SJSA1 (cell line): ENCODE results near the gene ATP5F1E. TPM values are rescaled to one million over a fixed set of nuclear protein-coding genes. Genes with fewer than 3 reads are reported as not detected.

Experiments
- DNase-seq, 2 experiments: peaks; one replicate each; pipeline ENCODE4 v3.0.0-alpha.2; 2015 to 2020; ENCODE audit warnings: low spot score in 2 of 2, low read depth in 1 of 2
- H3K27ac ChIP-seq: fragments of 250-450 bp; sonication (Bioruptor Pico); 2 replicates; pipeline ENCODE4 v1.5.1; 2020; ENCODE audit warnings: mild to moderate bottlenecking, moderate library complexity
- H3K27me3 ChIP-seq: fragments of 250-450 bp; sonication (Bioruptor Pico); replicated peaks from 2 replicates; pipeline ENCODE4 v1.5.1; 2020; ENCODE audit warnings: mild to moderate bottlenecking, moderate library complexity
- H3K36me3 ChIP-seq: fragments of 250-450 bp; sonication (Bioruptor Pico); 2 replicates; pipeline ENCODE4 v1.5.1; 2020; ENCODE audit warnings: mild to moderate bottlenecking
- H3K4me1 ChIP-seq: fragments of 250-450 bp; sonication (Bioruptor Pico); replicated peaks from 2 replicates; pipeline ENCODE4 v1.6.1; 2021; ENCODE audit warnings: mild to moderate bottlenecking
- H3K4me3 ChIP-seq: fragments of 250-450 bp; sonication (Bioruptor Pico); 2 replicates; pipeline ENCODE4 v1.5.1; 2020; ENCODE audit warnings: mild to moderate bottlenecking
- H3K9me3 ChIP-seq: fragments of 250-450 bp; sonication (Bioruptor Pico); replicated peaks from 2 replicates; pipeline ENCODE4 v1.5.1; 2020; ENCODE audit warnings: mild to moderate bottlenecking
- total RNA-seq: library from RNA; depleted of rRNA; stranded (reverse); fragments of >200 nt; shearing (Covaris generic); gene quantifications from 2 replicates; pipeline ENCODE4 v1.2.3, GENCODE V29; 2014; rRNA removed

Gene ATP5F1E
- 47.4 and 48.4 TPM in 2 replicates for total RNA-seq

DNA sequence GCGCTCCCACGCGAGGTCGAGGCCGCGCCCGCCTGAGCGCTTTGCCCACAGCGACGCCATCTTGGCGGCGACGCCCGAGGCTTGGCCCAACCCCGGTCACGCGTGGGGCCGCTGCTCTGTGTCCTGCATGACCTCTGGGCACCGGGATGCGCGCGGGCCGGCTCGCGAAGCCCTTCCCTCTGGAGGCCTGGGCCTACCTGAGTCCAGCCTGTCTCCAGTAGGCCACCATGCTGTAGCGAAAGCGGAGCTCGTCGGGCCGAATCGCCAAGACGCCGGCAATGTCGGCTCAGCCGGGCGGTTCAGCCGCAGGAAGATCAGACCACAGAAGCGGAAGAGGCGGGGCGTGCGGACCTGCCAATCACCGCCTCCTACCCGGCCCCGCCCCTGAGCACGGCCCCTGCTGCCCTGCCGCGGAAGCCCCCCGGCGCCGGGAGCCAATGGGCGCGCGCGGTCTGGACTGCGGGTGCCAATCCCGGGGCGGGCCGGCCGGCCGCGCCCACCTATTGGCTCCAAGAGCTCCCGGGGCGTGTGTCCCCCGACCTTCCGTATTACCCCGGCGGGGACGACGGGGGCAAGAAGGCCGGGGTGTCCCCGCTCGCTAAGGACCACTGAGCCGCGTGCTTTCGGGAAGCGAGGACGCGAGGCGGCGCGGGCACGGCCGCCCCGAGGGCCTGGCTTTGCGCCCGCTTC, at the start of gene ATP5F1E:
Gene ATP5F1E, minus strand, starts transcription at position 313 of the 690 bp plus-strand sequence. Its CDS starts 84 bp downstream, at position 229.
- peak within 1 kb of the TSS; percentile 70 for H3K27ac ChIP-seq
- no peaks in the 10 kb centered on the region for H3K9me3 ChIP-seq
- DNase-seq, result peak; percentile 95 to 96
- peak within 1 kb of the TSS; percentile 69 for H3K4me3 ChIP-seq
- H3K27me3 ChIP-seq, result no peaks in the 10 kb centered on the region
- peaks cover 42% of the 10 kb centered on the region for H3K4me1 ChIP-seq
- peaks cover 71% of the 10 kb centered on the region for H3K36me3 ChIP-seq

- no peak for DNase-seq
- no peaks in the 10 kb centered on the region for H3K9me3 ChIP-seq
- no peaks in the 10 kb centered on the region for H3K4me1 ChIP-seq
- peaks cover 25% of the 10 kb centered on the region for H3K27me3 ChIP-seq
- H3K27ac ChIP-seq, result no peak overlapping the region
- H3K36me3 ChIP-seq, result no peaks in the 10 kb centered on the region
- no peak overlapping the region for H3K4me3 ChIP-seq
Observed at GRCh38 chr20:59081036-59081435, 48.9 kb upstream of the ATP5F1E start.

- no peak overlapping the region for H3K4me3 ChIP-seq
- no peaks in the 10 kb centered on the region for H3K4me1 ChIP-seq
- H3K36me3 ChIP-seq, result no peaks in the 10 kb centered on the region
- no peak overlapping the region for H3K27ac ChIP-seq
- no peak for DNase-seq
- peaks cover 43% of the 10 kb centered on the region for H3K27me3 ChIP-seq
- H3K9me3 ChIP-seq, result no peaks in the 10 kb centered on the region
Observed at GRCh38 chr20:59078231-59078630, 46.1 kb upstream of the ATP5F1E start.

GRCh38 chr20:59077705-59078104, 45.6 kb upstream of the ATP5F1E start:
- Histone ChIP-seq H3K27me3 (peaks cover 47% of the 10 kb centered on the region), H3K36me3 (no peaks in the 10 kb centered on the region), H3K27ac (no peak overlapping the region), H3K4me3 (no peak overlapping the region), H3K4me1 (no peaks in the 10 kb centered on the region), H3K9me3 (no peaks in the 10 kb centered on the region)
- DNase-seq, result no peak

GRCh38 chr20:59075934-59076508, 43.9 kb upstream of the ATP5F1E start:
- H3K36me3 ChIP-seq, result no peaks in the 10 kb centered on the region
- DNase-seq, result no peak
- H3K27ac ChIP-seq, result no peak overlapping the region
- H3K4me1 ChIP-seq, result no peaks in the 10 kb centered on the region
- no peaks in the 10 kb centered on the region for H3K9me3 ChIP-seq
- peaks cover 51% of the 10 kb centered on the region for H3K27me3 ChIP-seq
- no peak overlapping the region for H3K4me3 ChIP-seq

GRCh38 chr20:59074456-59074855, 42.3 kb upstream of the ATP5F1E start:
- no peak overlapping the region for H3K27ac ChIP-seq
- H3K27me3 ChIP-seq, result peaks cover 64% of the 10 kb centered on the region
- H3K4me3 ChIP-seq, result no peak overlapping the region
- DNase-seq, result no peak
- no peaks in the 10 kb centered on the region for H3K9me3 ChIP-seq
- H3K4me1 ChIP-seq, result no peaks in the 10 kb centered on the region
- no peaks in the 10 kb centered on the region for H3K36me3 ChIP-seq

DNA sequence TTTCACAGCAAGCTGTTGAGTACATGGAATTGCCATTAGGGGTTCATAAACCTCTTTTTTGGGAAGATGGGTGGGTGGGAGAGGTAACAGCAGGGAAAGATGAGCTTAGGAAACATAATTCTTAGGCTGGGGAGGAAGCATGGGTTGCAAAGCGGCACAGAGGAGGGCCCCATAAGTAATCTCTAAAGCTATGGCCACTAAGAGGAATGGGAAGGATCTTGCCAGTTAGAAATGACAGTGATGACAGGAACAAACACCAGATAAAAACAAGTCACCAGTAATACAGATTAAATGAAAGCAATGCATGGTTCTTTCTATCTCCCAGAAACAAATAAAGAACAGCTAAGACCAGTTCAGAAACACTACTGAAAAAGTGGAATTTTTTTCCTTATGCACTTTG, 41.4 kb upstream of the ATP5F1E start:
- no peak for DNase-seq
- Histone ChIP-seq H3K4me1 (no peaks in the 10 kb centered on the region), H3K4me3 (no peak overlapping the region), H3K36me3 (no peaks in the 10 kb centered on the region), H3K9me3 (no peaks in the 10 kb centered on the region), H3K27me3 (peaks cover 69% of the 10 kb centered on the region), H3K27ac (no peak overlapping the region)

DNA sequence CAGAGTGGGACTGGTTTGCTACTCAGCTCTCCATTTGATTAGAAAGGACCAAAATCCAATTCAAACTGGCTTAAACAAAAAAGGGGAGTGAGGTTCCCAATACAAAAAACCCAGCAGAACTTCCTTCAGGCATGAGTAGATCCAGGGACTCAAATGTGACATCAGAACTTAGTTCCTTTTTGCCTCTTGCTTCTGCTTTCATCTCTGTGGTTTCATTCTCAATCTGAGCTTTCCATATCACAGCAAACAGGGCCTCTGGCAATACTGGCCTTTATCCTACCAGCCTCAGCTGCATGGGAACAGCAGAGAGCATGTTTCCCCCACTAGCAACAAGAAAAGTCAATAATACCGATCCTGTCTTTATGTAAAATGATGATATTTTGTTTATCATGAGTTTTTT, 39.1 kb upstream of the ATP5F1E start:
- Histone ChIP-seq H3K27me3 (peaks cover 63% of the 10 kb centered on the region), H3K4me3 (no peak overlapping the region), H3K4me1 (no peaks in the 10 kb centered on the region), H3K27ac (no peak overlapping the region), H3K9me3 (no peaks in the 10 kb centered on the region), H3K36me3 (no peaks in the 10 kb centered on the region)
- no peak for DNase-seq

DNA sequence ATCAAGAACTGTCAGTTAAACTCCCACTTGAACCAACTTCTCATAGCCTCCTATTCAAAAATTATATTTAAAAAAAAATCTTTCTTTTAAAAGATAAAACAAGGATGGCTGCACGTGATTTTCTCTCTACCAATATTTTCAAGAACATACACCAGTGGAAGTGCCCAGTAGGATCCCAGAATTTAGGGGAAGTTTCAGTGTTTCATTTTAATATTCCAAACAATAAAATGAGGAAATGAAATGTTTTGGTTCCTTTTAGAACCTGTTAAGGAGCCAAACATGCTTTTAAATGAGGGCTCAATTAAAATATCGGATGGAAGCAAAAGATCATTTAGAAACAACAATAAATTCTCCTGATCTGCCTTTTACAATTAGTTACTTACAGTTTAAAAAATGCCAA, 36.9 kb upstream of the ATP5F1E start:
- Histone ChIP-seq H3K4me1 (no peaks in the 10 kb centered on the region), H3K4me3 (no peak overlapping the region), H3K27ac (no peak overlapping the region), H3K36me3 (no peaks in the 10 kb centered on the region), H3K9me3 (no peaks in the 10 kb centered on the region), H3K27me3 (peaks cover 48% of the 10 kb centered on the region)
- no peak for DNase-seq

DNA sequence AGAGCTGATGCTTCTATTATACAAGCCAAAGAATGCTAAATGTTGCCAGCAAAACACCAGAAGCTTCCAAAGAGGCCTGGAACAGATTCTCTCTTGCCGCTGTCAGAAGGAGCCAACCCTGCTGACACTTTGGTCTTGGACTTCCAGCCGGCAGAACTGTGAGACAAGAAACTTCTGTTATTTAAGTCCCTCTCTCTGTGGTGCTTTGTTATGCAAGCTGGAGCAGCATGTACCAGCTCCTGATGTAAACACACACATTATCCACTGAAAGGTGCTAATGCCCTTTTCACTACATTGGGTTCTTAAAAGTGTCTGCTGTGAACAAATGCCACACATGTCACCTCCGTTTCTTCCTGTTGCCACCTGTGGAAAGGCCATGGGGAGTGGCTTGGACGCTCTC, 36.4 kb upstream of the ATP5F1E start:
- Histone ChIP-seq H3K27me3 (peaks cover 43% of the 10 kb centered on the region), H3K4me3 (no peak overlapping the region), H3K9me3 (no peaks in the 10 kb centered on the region), H3K36me3 (no peaks in the 10 kb centered on the region), H3K27ac (no peak overlapping the region), H3K4me1 (no peaks in the 10 kb centered on the region)
- DNase-seq, result no peak

DNA sequence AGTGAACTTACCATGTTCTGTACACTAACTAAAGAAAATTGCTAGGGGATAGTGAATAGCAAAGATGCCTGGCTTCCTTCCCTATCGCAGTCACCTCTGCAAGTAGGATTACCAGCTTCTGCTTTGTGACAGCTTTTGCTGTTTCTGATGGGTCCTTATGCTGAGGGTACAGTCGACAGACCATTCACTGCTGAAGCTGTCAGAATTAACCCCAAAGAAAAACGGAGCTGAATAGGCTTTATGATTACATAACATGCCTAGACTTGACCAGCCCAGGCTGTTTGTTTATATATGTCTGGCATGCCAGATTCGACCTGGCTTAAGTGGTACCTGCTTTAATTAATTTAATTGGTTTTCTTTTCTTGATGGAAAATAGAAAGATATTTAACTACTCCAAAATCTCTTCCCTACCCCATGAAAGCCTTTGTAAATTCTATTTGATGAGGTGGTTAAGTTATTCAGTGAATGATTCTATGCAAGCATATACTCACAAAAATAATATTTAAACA, 32.1 kb upstream of the ATP5F1E start:
- no peak overlapping the region for H3K27ac ChIP-seq
- H3K9me3 ChIP-seq, result no peaks in the 10 kb centered on the region
- no peaks in the 10 kb centered on the region for H3K36me3 ChIP-seq
- H3K4me1 ChIP-seq, result no peaks in the 10 kb centered on the region
- peaks cover 18% of the 10 kb centered on the region for H3K27me3 ChIP-seq
- no peak overlapping the region for H3K4me3 ChIP-seq
- DNase-seq, result no peak

DNA sequence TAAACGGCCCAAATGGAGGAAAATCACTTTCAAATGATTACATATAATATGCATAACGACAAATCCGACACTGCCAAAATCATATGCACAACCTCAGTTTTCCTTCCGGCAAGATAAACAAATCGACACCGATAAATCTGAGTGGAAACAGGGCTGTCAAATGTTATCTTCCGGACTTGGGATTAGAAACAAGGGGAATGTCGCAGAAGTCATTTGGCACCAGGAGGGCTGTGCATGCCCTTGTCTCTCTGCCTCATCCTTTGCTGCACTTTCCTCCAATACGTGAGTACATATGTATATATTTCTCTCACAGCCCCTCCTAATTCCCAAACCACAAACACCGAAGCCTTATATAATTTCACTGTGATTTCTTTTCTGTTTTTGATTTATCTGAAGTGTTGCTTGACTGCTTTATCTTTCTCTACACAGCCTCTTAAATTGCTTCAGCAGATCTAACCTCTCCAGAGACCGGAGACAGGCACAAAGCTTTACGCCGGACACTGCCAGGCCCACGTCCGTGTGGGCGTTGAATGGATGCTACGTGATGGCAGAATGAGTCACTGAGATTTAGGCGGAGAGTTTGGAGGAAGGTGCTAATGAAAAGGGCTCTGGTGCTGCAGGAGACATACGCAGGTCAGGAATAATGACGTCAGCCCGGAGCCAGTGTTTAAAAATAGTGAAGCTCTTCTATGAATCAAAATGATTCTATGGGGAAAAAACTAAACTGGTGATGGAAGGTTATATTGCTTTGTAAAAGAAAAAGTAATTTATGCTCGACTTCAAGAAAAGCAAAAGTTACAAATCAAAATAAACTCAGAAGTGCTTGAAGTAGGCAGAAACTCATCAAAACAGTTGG, 31.5 kb upstream of the ATP5F1E start:
- Histone ChIP-seq H3K27me3 (peaks cover 11% of the 10 kb centered on the region), H3K4me3 (no peak overlapping the region), H3K36me3 (no peaks in the 10 kb centered on the region), H3K4me1 (no peaks in the 10 kb centered on the region), H3K27ac (no peak overlapping the region), H3K9me3 (no peaks in the 10 kb centered on the region)
- no peak for DNase-seq

DNA sequence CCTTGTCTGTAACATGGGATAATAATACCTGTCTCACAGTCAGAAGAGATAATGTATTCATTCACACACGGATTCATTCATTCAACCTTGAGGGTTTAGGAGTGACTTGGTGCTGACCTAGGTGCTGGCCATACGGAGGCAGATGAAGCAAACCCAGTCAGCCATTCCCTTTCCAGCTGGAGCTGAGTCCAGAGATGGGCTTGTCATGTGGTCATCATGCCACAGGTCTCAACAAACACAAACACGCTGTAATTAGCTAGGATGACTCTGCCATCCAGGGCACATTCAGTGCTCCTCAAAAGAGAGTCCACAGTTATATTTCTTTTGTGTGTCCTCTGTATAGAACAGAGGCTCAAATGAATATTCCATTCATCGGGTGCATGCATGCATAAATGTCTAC, 29.9 kb upstream of the ATP5F1E start:
- Histone ChIP-seq H3K9me3 (no peaks in the 10 kb centered on the region), H3K4me1 (no peaks in the 10 kb centered on the region), H3K36me3 (no peaks in the 10 kb centered on the region), H3K27me3 (peaks cover under 1% of the 10 kb centered on the region), H3K27ac (no peak overlapping the region), H3K4me3 (no peak overlapping the region)
- no peak for DNase-seq

DNA sequence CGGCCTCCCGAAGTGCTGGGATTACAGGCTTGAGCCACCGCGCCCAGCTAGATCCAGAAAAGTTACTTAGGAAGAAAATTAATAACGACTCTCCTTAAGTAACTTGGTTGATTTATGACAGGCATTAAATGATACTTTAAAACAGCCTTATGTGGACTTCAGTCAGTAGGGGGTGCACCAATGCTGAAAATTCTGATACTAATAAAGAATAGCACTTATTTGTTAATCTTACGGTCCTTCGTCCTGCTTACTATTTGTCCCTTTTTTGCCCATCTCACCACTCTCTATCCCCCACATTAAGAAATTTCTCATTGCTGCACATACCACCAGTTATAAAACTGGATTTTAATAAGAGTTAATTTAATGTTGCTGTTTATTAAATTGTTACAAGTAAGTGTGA, 23.2 kb upstream of the ATP5F1E start:
- Histone ChIP-seq H3K9me3 (no peaks in the 10 kb centered on the region), H3K27ac (no peak overlapping the region), H3K36me3 (no peaks in the 10 kb centered on the region), H3K27me3 (peaks cover 22% of the 10 kb centered on the region), H3K4me3 (no peak overlapping the region), H3K4me1 (no peaks in the 10 kb centered on the region)
- DNase-seq, result no peak
